Smooth muscle cell (in vitro differentiated cells): ENCODE results near the gene ITPKB. TPM values are rescaled to one million over a fixed set of nuclear protein-coding genes. Genes with fewer than 3 reads are reported as not detected.

ENCODE experiments used
- DNase-seq: peaks from one replicate; lab custom pipeline; 2025; ENCODE audit not compliant: unreplicated experiment; lab: John Stamatoyannopoulos, UW
- H2AFZ ChIP-seq: fragments of 200-600 bp; sonication (generic); 2 replicates; pipeline ENCODE4 v1.6.0; 2016; ENCODE audit warnings: antibody characterized with exemption, low read depth, mild to moderate bottlenecking
- H3F3A ChIP-seq: fragments of 200-600 bp; sonication (generic); 2 replicates; pipeline ENCODE4 v1.6.0; 2017; ENCODE audit warnings: antibody characterized with exemption, low read depth
- H3K27ac ChIP-seq: fragments of 200-600 bp; sonication (generic); 2 replicates; pipeline ENCODE4 v1.5.1; 2016; ENCODE audit warnings: low read depth, mild to moderate bottlenecking
- H3K27me3 ChIP-seq: fragments of 200-600 bp; sonication (generic); 2 replicates; pipeline ENCODE4 v1.6.1; 2016; ENCODE audit warnings: low read depth, mild to moderate bottlenecking
- H3K36me3 ChIP-seq: fragments of 200-600 bp; sonication (generic); 2 replicates; pipeline ENCODE4 v1.5.1; 2016; ENCODE audit warnings: low read depth
- H3K4me1 ChIP-seq: fragments of 200-600 bp; sonication (generic); 2 replicates; pipeline ENCODE4 v1.5.1; 2016; ENCODE audit warnings: low read depth
- H3K4me2 ChIP-seq: fragments of 200-600 bp; sonication (generic); 2 replicates; pipeline ENCODE4 v1.6.0; 2016; ENCODE audit warnings: mild to moderate bottlenecking
- H3K4me3 ChIP-seq: fragments of 200-600 bp; sonication (generic); 2 replicates; pipeline ENCODE4 v1.5.1; 2016; ENCODE audit warnings: mild to moderate bottlenecking
- H3K79me2 ChIP-seq: fragments of 200-600 bp; sonication (generic); 2 replicates; pipeline ENCODE4 v1.6.0; 2016; ENCODE audit warnings: low read depth, mild to moderate bottlenecking
- H3K9ac ChIP-seq: fragments of 200-600 bp; sonication (generic); 2 replicates; pipeline ENCODE4 v1.6.0; 2016; ENCODE audit warnings: low read depth
- H3K9me3 ChIP-seq: fragments of 200-600 bp; sonication (generic); replicated peaks from 2 replicates; pipeline ENCODE4 v1.5.1; 2016; ENCODE audit warnings: low read depth
- H4K20me1 ChIP-seq: fragments of 200-600 bp; sonication (generic); 2 replicates; pipeline ENCODE4 v1.6.0; 2016; ENCODE audit warnings: low read depth
- WGBS: methylation state at CpG from one replicate; pipeline ENCODE4 v1.1.7; 2016; ENCODE audit warnings: low lambda C conversion rate; 5-methylcytosine and 5-hydroxymethylcytosine counted together
- polyA plus RNA-seq: library from polyadenylated mRNA; unstranded; fragments of >200 nt; fragmentation: Nextera tagmentation; extraction: Ambion mirVana; gene quantifications from 2 replicates; pipeline ENCODE4 v1.2.1, GENCODE V29; 2016
- total RNA-seq: library from RNA; depleted of rRNA; stranded (reverse); fragments of >200 nt; gene quantifications from 2 replicates; pipeline ENCODE4 v1.2.3, GENCODE V29; 2014
- TF ChIP-seq, protein P1 (sequence below): fragments of 200-600 bp; sonication (generic); IDR thresholded peaks from 2 replicates; pipeline ENCODE4 v1.5.1; 2017; ENCODE audit warnings: borderline replicate concordance, mild to moderate bottlenecking, antibody characterized with exemption; ENCODE audit not compliant: insufficient read depth, poor library complexity, severe bottlenecking

ITPKB gene
- total and polyA plus RNA-seq, 2 experiments from 2014 or later: 8.9 to 11.4 TPM

GRCh38 chr1:226635456-226635941 is 103.6 kb downstream of the ITPKB start:
- Histone ChIP-seq H3F3A (no peaks in the 10 kb centered on the region), H3K36me3 (no peaks in the 10 kb centered on the region), H3K79me2 (no peaks in the 10 kb centered on the region), H3K27me3 (no peaks in the 10 kb centered on the region), H3K4me3 (no peak overlapping the region), H4K20me1 (no peaks in the 10 kb centered on the region), H3K9ac (no peak overlapping the region), H3K4me2 (no peak overlapping the region), H3K27ac (no peak overlapping the region), H3K9me3 (no peaks in the 10 kb centered on the region), H3K4me1 (no peaks in the 10 kb centered on the region), H2AFZ (no peak overlapping the region)
- TF ChIP-seq, protein P1, sequence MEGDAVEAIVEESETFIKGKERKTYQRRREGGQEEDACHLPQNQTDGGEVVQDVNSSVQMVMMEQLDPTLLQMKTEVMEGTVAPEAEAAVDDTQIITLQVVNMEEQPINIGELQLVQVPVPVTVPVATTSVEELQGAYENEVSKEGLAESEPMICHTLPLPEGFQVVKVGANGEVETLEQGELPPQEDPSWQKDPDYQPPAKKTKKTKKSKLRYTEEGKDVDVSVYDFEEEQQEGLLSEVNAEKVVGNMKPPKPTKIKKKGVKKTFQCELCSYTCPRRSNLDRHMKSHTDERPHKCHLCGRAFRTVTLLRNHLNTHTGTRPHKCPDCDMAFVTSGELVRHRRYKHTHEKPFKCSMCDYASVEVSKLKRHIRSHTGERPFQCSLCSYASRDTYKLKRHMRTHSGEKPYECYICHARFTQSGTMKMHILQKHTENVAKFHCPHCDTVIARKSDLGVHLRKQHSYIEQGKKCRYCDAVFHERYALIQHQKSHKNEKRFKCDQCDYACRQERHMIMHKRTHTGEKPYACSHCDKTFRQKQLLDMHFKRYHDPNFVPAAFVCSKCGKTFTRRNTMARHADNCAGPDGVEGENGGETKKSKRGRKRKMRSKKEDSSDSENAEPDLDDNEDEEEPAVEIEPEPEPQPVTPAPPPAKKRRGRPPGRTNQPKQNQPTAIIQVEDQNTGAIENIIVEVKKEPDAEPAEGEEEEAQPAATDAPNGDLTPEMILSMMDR: no peak
- 88% methylated on average over 11 of the region's 11 CpGs for WGBS
- no peak for DNase-seq

DNA sequence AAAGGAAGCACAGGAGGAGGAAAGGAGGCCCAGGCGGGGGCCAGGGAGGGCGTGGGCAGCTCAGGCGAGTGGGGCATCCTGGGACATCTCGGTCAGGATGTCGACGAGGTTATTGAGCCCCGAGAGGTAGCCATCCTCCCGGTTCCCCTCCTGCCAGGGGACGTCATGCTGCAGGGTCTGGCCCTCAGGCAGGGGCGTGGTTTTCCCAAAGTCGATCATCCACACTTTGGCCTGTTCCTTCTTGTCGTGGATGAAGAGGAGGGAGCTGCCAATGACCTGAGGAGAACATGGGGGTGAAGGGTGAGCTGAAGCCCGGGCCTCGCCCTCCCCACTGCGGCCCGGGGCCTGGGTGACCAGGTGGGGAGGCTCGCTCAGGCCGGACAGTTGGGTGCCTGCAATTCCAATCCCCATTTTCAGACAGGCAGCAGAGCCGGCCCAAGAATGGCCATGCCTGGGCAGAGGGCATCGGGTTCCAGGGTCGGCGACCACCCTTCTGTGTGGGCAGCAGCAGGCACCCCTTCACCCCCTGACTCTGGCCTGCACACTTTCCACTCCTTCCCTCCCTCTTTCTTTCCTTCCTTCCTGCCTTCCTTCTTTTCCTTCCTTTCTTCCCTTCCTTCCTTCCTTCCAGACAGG is 104.4 kb downstream of the ITPKB start:
- H4K20me1 ChIP-seq: no peaks in the 10 kb centered on the region
- WGBS: 88% methylated on average over 19 of the region's 22 CpGs
- no peak overlapping the region for H3K27ac ChIP-seq
- H3K9ac ChIP-seq: no peak overlapping the region
- H3K4me2 ChIP-seq: no peak overlapping the region
- no peak for DNase-seq
- H2AFZ ChIP-seq: no peak overlapping the region
- no peaks in the 10 kb centered on the region for H3K27me3 ChIP-seq
- no peaks in the 10 kb centered on the region for H3K79me2 ChIP-seq
- H3K4me1 ChIP-seq: no peaks in the 10 kb centered on the region
- no peak overlapping the region for H3K4me3 ChIP-seq
- TF ChIP-seq, protein P1: no peak
- H3K36me3 ChIP-seq: no peaks in the 10 kb centered on the region
- no peaks in the 10 kb centered on the region for H3K9me3 ChIP-seq
- no peaks in the 10 kb centered on the region for H3F3A ChIP-seq

DNA sequence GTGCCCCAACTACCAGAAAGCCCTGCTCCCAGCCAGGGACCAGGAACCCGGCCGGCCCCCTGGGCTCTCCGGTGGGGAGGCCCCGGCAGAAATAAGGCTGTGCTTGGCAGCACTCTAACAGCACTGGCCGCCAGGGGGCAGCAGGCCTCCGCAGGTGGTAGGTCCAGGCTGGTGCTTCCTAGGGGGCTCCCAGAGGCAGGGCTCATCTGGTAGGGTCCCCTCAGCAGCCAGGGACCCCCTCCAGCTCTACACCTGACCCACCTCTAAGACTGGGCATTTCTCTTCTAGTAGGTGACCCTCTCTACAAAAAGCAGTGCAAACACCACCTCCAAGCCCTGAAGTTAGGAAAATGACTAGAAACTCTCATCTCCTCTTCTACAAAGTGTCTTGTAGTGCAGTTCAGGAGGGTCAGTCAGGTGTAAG is 104.9 kb downstream of the ITPKB start:
- WGBS: 15% methylated on average over 6 of the region's 6 CpGs
- DNase-seq: peak; percentile 50
- Histone ChIP-seq H3K4me2 (no peak overlapping the region), H3K9ac (no peak overlapping the region), H3F3A (no peaks in the 10 kb centered on the region), H3K27ac (no peak overlapping the region), H3K4me3 (no peak overlapping the region), H3K9me3 (no peaks in the 10 kb centered on the region), H2AFZ (no peak overlapping the region), H3K36me3 (no peaks in the 10 kb centered on the region), H3K79me2 (no peaks in the 10 kb centered on the region), H4K20me1 (no peaks in the 10 kb centered on the region), H3K27me3 (no peaks in the 10 kb centered on the region), H3K4me1 (no peaks in the 10 kb centered on the region)
- TF ChIP-seq, protein P1: peak; percentile 98
